ENCODE data around the gene MLLT6.

DNA sequence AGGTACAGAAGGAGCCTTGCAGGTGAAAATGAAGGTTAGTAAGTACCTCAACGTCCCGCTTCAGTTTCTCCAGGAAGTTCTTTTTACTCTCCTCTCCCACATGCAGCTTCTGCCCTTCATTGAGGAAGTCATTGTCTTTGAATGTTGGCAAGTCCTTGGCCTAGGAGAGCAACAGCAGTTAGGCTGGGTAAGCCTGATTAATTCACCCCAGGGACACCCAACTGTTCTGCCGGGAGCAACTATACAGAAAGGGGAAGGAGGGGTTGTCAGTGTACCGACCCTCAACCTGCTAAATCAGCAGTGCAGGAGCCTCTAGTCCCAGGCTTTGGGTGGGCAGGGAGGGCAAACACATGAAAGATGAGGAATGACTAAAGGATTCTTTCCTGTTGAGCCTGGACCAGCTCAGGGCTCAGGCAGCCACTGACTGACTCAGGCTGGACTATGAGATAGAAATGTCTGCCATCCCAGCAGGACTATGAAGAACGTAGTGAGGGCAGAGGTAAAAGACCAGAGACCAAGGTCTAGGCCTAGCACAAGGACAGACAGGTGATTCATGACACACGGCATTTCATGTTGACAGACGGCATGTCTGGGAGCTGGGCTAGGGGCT, 72.7 kb downstream of the MLLT6 start:
- TF ChIP-seq, protein P1, sequence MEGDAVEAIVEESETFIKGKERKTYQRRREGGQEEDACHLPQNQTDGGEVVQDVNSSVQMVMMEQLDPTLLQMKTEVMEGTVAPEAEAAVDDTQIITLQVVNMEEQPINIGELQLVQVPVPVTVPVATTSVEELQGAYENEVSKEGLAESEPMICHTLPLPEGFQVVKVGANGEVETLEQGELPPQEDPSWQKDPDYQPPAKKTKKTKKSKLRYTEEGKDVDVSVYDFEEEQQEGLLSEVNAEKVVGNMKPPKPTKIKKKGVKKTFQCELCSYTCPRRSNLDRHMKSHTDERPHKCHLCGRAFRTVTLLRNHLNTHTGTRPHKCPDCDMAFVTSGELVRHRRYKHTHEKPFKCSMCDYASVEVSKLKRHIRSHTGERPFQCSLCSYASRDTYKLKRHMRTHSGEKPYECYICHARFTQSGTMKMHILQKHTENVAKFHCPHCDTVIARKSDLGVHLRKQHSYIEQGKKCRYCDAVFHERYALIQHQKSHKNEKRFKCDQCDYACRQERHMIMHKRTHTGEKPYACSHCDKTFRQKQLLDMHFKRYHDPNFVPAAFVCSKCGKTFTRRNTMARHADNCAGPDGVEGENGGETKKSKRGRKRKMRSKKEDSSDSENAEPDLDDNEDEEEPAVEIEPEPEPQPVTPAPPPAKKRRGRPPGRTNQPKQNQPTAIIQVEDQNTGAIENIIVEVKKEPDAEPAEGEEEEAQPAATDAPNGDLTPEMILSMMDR (conservative IDR thresholded peaks at IDR 0.05; ENCODE audit: low read length), result no peak
- no peak for TF ChIP-seq EZH2phosphoT487 (IDR thresholded peaks at IDR 0.05; ENCODE audit: borderline replicate concordance)

Data from Loucy (cell line).